ENCODE measurements around the gene GHR. TPM values are rescaled to one million over a fixed set of nuclear protein-coding genes. Genes with fewer than 3 reads are reported as not detected.

The GHR gene
- total RNA-seq, 1 donor from 2014 or later: 5.4 TPM

DNA sequence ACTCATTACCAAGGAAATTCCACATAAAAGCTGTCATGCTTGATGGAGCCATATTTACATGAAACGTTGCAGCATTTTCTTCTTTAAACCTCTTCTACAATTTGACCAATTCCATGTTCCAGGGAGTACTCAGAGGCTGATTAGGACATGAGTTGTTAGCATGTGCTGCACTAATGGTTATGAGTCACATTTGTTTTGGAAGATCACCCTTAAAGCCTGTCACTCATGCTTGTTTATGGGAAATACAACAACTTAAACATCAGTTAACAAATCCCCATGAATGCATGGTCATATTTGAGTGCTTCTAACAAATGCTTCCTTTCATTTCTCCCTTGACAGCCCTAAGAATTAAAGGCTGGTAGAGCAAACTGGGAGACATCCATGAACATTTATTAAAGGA lies 156.1 kb downstream of the GHR start:
- Mint-ChIP-seq H3K4me3 (ENCODE audit: unreplicated experiment) (no peak overlapping the region), H3K4me1 (ENCODE audit: low read depth) (peaks cover 4% of the 10 kb centered on the region), H3K36me3 (ENCODE audit: low read depth) (no peaks in the 10 kb centered on the region), H3K27me3 (ENCODE audit: low read depth) (peaks cover 7% of the 10 kb centered on the region), H3K27ac (ENCODE audit: unreplicated experiment) (no peak overlapping the region), H3K9me3 (ENCODE audit: low read depth) (no peaks in the 10 kb centered on the region)
- TF ChIP-seq, protein P1, sequence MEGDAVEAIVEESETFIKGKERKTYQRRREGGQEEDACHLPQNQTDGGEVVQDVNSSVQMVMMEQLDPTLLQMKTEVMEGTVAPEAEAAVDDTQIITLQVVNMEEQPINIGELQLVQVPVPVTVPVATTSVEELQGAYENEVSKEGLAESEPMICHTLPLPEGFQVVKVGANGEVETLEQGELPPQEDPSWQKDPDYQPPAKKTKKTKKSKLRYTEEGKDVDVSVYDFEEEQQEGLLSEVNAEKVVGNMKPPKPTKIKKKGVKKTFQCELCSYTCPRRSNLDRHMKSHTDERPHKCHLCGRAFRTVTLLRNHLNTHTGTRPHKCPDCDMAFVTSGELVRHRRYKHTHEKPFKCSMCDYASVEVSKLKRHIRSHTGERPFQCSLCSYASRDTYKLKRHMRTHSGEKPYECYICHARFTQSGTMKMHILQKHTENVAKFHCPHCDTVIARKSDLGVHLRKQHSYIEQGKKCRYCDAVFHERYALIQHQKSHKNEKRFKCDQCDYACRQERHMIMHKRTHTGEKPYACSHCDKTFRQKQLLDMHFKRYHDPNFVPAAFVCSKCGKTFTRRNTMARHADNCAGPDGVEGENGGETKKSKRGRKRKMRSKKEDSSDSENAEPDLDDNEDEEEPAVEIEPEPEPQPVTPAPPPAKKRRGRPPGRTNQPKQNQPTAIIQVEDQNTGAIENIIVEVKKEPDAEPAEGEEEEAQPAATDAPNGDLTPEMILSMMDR (IDR thresholded peaks at IDR 0.05): no peak
- DNase-seq (ENCODE audit: low spot score): no peak

DNA sequence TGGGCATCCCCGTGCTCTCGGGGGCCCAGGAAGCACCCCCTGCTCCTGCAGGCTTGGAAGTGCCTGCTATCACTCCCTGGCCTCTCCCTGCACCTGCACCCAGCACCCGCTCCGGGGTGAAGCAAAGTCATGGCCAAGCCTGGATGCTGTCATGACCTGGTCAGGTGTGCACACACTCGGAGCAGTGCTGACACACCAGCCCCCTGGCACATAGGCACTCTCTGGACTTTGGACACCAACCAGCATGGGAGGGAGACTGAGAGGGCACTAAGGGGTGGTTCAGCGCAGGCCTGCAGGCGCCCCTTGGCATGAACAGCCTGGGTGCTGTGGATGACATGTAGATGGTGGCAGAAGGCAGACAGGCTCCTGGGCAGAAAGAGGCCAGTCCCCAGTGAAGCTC lies 158.6 kb downstream of the GHR start:
- H3K27ac Mint-ChIP-seq (ENCODE audit: unreplicated experiment): no peak overlapping the region
- no peak overlapping the region for H3K4me3 Mint-ChIP-seq (ENCODE audit: unreplicated experiment)
- DNase-seq (ENCODE audit: low spot score): peak; percentile 61
- peaks cover 7% of the 10 kb centered on the region for H3K27me3 Mint-ChIP-seq (ENCODE audit: low read depth)
- no peaks in the 10 kb centered on the region for H3K9me3 Mint-ChIP-seq (ENCODE audit: low read depth)
- no peaks in the 10 kb centered on the region for H3K36me3 Mint-ChIP-seq (ENCODE audit: low read depth)
- peaks cover 9% of the 10 kb centered on the region for H3K4me1 Mint-ChIP-seq (ENCODE audit: low read depth)
- TF ChIP-seq, protein P1 (IDR thresholded peaks at IDR 0.05): no peak

DNA sequence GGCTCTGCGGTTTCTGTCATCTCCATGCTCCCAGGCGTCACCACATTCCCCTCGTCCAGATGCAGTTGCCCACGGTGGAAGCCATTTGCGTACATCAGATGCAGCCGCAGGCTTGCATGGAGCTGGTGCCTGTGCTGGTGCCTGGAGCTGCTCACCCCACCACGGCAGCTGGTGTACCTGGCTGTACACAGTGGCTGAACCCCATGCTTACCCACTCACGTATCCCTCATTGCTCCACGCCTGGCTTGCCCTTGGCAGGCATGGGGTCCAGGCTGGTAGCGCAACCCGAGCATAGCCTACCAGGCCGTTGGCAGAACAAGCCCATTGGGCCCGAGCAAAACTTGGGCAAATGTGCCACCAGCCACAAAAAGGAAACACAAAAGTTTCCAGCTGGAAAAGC lies 159.5 kb downstream of the GHR start:
- Mint-ChIP-seq H3K9me3 (ENCODE audit: low read depth) (no peaks in the 10 kb centered on the region), H3K4me3 (ENCODE audit: unreplicated experiment) (no peak overlapping the region), H3K36me3 (ENCODE audit: low read depth) (no peaks in the 10 kb centered on the region), H3K27me3 (ENCODE audit: low read depth) (peaks cover 9% of the 10 kb centered on the region), H3K4me1 (ENCODE audit: low read depth) (peaks cover 9% of the 10 kb centered on the region), H3K27ac (ENCODE audit: unreplicated experiment) (no peak overlapping the region)
- DNase-seq (ENCODE audit: low spot score): no peak
- TF ChIP-seq, protein P1 (IDR thresholded peaks at IDR 0.05): no peak

DNA sequence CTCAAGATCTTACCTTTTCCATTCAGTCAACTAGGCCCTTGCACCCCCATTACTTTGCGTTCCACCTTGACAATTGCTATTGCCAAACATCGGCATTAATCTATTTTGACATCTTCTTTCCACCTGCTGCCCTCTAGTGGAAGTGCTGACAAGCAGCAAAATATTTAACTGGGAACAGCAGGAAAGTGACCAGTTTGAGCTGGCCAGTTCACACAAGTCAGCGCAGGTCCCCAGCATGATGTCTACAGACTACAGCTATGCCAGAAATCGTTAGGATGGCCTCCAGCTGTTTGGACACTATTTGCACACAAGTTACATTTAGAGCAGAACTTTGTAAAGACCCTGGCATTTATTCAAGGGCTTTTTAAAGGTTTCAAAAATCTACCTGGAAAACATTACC lies 160.1 kb downstream of the GHR start:
- Mint-ChIP-seq H3K9me3 (ENCODE audit: low read depth) (no peaks in the 10 kb centered on the region), H3K4me3 (ENCODE audit: unreplicated experiment) (no peak overlapping the region), H3K27me3 (ENCODE audit: low read depth) (peaks cover 10% of the 10 kb centered on the region), H3K27ac (ENCODE audit: unreplicated experiment) (no peak overlapping the region), H3K4me1 (ENCODE audit: low read depth) (peaks cover 9% of the 10 kb centered on the region), H3K36me3 (ENCODE audit: low read depth) (no peaks in the 10 kb centered on the region)
- TF ChIP-seq, protein P1 (IDR thresholded peaks at IDR 0.05): peak; percentile 93
- no peak for DNase-seq (ENCODE audit: low spot score)

DNA sequence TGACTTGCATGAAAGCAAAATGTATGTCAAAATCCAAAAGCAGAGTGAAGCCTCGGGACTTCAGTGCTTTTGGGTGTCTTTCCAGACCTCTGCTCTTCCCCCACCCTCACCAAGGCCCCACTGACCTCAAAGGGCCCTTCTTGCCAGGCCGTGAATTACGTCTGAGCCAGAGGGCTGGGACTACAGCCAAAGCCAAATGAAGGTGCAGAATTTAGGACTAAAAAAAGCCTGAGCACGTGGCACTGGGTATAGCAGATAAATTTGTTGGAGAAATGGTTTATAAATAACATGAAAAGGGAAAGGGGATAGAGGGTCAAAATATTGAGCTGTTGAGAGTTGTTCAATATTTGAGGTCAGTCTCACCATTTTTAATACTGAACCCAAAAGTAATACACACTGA lies 163.4 kb downstream of the GHR start:
- Mint-ChIP-seq H3K4me1 (ENCODE audit: low read depth) (peaks cover 18% of the 10 kb centered on the region), H3K4me3 (ENCODE audit: unreplicated experiment) (no peak overlapping the region), H3K9me3 (ENCODE audit: low read depth) (no peaks in the 10 kb centered on the region), H3K36me3 (ENCODE audit: low read depth) (no peaks in the 10 kb centered on the region), H3K27ac (ENCODE audit: unreplicated experiment) (no peak overlapping the region), H3K27me3 (ENCODE audit: low read depth) (peaks cover 5% of the 10 kb centered on the region)
- no peak for DNase-seq (ENCODE audit: low spot score)
- TF ChIP-seq, protein P1 (IDR thresholded peaks at IDR 0.05): no peak
